K562 treated with DMSO at 1 percent for 4 hours (cell line): ENCODE measurements around the gene ATP1B1. TPM values are rescaled to one million over a fixed set of nuclear protein-coding genes. Genes with fewer than 3 reads are reported as not detected.

Experiments
- total RNA-seq: library from RNA; unstranded; fragments of 300-600 nt; gene quantifications from 2 replicates; pipeline ENCODE4 v1.2.3, GENCODE V29; 2022; ENCODE audit not compliant: insufficient read depth

The ATP1B1 gene
- total RNA-seq, result 6.5 and 7.6 TPM in 2 replicates

DNA sequence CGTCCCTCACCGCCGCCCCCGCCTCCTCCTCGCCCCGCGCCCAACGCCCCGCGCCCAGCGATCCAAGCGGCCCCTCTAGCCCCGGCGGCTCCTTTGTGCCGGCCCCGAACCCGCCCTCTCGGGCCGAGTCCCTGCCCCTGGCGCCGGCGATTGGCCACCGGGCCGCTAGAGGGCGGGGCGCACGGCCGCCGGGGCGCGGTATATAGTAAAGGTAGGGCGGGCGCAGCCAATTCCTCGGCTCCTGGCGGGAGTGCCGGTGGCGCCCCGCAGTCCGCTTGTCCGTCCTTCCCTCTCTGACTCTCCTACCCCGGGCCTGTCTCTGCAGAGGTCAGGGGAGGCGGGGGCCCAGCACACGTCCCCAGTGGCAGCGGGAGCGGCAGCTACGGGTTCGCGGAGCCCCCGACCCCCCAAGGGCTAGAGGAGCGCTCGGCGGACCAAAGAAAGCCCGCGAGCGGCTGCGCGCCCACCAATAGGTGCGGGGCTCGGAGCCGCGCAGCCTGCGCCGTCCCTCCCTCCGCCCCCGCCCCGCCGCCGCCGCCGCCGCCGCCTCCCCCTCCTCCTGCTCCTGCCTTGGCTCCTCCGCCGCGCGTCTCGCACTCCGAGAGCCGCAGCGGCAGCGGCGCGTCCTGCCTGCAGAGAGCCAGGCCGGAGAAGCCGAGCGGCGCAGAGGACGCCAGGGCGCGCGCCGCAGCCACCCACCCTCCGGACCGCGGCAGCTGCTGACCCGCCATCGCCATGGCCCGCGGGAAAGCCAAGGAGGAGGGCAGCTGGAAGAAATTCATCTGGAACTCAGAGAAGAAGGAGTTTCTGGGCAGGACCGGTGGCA lies at the start of gene ATP1B1:
Gene ATP1B1 (plus strand): TSS at position 596 of the 826 bp plus-strand sequence. CDS start 140 bp downstream, at position 736.

